ENCODE measurements around the gene PREX1.
A peak's percentile ranks its signal among the peaks of the same experiment; 100 is the strongest.

PREX1 gene

GRCh38 chr20:48724891-48725554, 102.8 kb downstream of the PREX1 start:
- Histone ChIP-seq H3K27me3 (replicated peaks; ENCODE audit: control insufficient read depth, insufficient read depth, low read length) (no peaks in the 10 kb centered on the region), H3K36me3 (ENCODE audit: control insufficient read depth, insufficient read depth, low read length) (peaks cover 22% of the 10 kb centered on the region), H3K4me3 (replicated peaks; ENCODE audit: low read depth, low read length) (no peak overlapping the region)
- no peak for TF ChIP-seq CTCF (IDR thresholded peaks at IDR 0.05; ENCODE audit: insufficient read depth, low read length, poor library complexity, severe bottlenecking)
- DNase-seq (ENCODE audit: extremely low read depth, insufficient read length) = no peak

GRCh38 chr20:48724382-48724781, 103.4 kb downstream of the PREX1 start:
- peaks cover 17% of the 10 kb centered on the region for H3K36me3 ChIP-seq (ENCODE audit: control insufficient read depth, insufficient read depth, low read length)
- no peak overlapping the region for H3K4me3 ChIP-seq (replicated peaks; ENCODE audit: low read depth, low read length)
- no peaks in the 10 kb centered on the region for H3K27me3 ChIP-seq (replicated peaks; ENCODE audit: control insufficient read depth, insufficient read depth, low read length)
- no peak for TF ChIP-seq CTCF (IDR thresholded peaks at IDR 0.05; ENCODE audit: insufficient read depth, low read length, poor library complexity, severe bottlenecking)
- no peak for DNase-seq (ENCODE audit: extremely low read depth, insufficient read length)

GRCh38 chr20:48723308-48724264, 104.2 kb downstream of the PREX1 start:
- H3K36me3 ChIP-seq (ENCODE audit: control insufficient read depth, insufficient read depth, low read length) = peaks cover 17% of the 10 kb centered on the region
- no peak overlapping the region for H3K4me3 ChIP-seq (replicated peaks; ENCODE audit: low read depth, low read length)
- TF ChIP-seq CTCF (IDR thresholded peaks at IDR 0.05; ENCODE audit: insufficient read depth, low read length, poor library complexity, severe bottlenecking) = no peak
- no peak for DNase-seq (ENCODE audit: extremely low read depth, insufficient read length)
- no peaks in the 10 kb centered on the region for H3K27me3 ChIP-seq (replicated peaks; ENCODE audit: control insufficient read depth, insufficient read depth, low read length)

GRCh38 chr20:48722737-48723191, 105.0 kb downstream of the PREX1 start:
- H3K36me3 ChIP-seq (ENCODE audit: control insufficient read depth, insufficient read depth, low read length) = peaks cover 17% of the 10 kb centered on the region
- DNase-seq (ENCODE audit: extremely low read depth, insufficient read length) = peak; percentile 60
- H3K27me3 ChIP-seq (replicated peaks; ENCODE audit: control insufficient read depth, insufficient read depth, low read length) = no peaks in the 10 kb centered on the region
- H3K4me3 ChIP-seq (replicated peaks; ENCODE audit: low read depth, low read length) = no peak overlapping the region
- TF ChIP-seq CTCF (IDR thresholded peaks at IDR 0.05; ENCODE audit: insufficient read depth, low read length, poor library complexity, severe bottlenecking) = no peak

- no peaks in the 10 kb centered on the region for H3K27me3 ChIP-seq (replicated peaks; ENCODE audit: control insufficient read depth, insufficient read depth, low read length)
- no peak for TF ChIP-seq CTCF (IDR thresholded peaks at IDR 0.05; ENCODE audit: insufficient read depth, low read length, poor library complexity, severe bottlenecking)
- H3K36me3 ChIP-seq (ENCODE audit: control insufficient read depth, insufficient read depth, low read length) = peaks cover 18% of the 10 kb centered on the region
- no peak overlapping the region for H3K4me3 ChIP-seq (replicated peaks; ENCODE audit: low read depth, low read length)
- DNase-seq (ENCODE audit: extremely low read depth, insufficient read length) = peak; percentile 66
These were observed 105.6 kb downstream of the PREX1 start for GRCh38 chr20:48722002-48722731.
